GM21423 (cell line): ENCODE measurements around the gene INTS6.
"Not testable (repeated sequence)": the region's sequence is repeated elsewhere in the genome, so short reads cannot be mapped to it uniquely, and the experiment has no call there.

Source experiments
- ATAC-seq: cut with Tn5 transposase; IDR thresholded peaks from one replicate; pipeline ENCODE4 v1.9.1; 2021; ENCODE audit warnings: mild to moderate bottlenecking, moderate library complexity; ENCODE audit not compliant: unreplicated experiment

INTS6 gene

GRCh38 chr13:51415339-51415738 is 37.5 kb downstream of the INTS6 start:
- not testable (repeated sequence) for ATAC-seq

DNA sequence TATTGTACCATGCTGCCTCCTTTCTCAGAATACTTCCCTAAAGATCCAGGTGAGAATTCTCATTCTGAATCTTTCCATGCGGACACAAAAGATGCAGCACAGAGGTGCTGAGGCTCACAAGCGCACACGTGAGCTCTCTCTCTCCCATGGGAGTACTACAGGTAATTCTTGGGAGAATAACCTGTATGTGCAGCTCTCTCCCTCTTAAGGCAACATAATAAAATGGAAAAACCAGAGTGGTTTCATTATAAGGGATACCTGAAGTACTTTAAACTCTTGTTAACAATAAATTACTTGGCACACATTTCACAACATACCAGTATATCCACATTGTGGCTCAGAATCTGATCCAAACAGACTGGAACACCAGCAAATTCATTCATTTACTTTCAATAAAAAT is 40.4 kb downstream of the INTS6 start:
- ATAC-seq, result no peak

DNA sequence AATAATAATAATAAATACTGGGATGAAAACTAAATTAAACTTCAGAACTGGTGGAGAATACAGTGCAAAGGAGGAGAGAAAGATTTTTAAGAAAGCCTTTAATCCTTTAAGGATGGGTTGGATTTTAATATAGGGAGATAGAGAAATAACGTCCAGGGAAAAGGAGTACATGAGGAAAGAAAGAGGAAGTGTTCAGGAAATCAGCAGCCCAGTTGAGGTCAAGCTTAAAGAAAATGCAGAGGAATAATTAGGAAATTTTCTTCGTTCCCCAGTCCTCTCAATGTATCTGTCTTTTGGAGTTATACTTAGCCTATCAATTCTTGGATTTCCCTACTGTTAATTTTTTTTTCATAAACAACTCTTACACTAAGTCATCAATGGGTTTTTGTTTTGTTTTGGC is 47.7 kb downstream of the INTS6 start:
- no peak for ATAC-seq

GRCh38 chr13:51397262-51397941 is 55.4 kb downstream of the INTS6 start:
- ATAC-seq, result no peak

GRCh38 chr13:51396352-51396751 is 56.5 kb downstream of the INTS6 start:
- ATAC-seq, result peak; percentile 66

DNA sequence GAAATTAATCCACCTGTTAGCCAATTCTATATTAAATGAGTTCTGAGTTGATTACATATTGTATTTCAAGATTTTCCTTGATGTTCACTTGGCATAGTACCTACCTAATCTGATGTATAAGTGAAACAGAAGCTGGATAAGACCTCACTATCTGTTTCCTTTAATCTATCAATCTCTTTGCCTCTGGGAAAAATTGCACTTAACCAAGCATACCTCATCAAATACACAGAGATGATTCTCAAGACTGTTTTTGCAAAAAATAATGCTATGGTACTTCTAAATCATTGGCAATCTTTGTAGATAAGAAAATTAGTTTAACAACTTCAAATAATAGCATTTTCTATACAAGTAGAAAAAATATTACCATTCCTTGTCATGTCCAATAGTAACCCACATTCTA is 58.1 kb downstream of the INTS6 start:
- no peak for ATAC-seq

GRCh38 chr13:51385114-51385513 is 67.7 kb downstream of the INTS6 start:
- ATAC-seq, result no peak

- ATAC-seq, result no peak
Measured at GRCh38 chr13:51380269-51380668, 72.6 kb downstream of the INTS6 start.

DNA sequence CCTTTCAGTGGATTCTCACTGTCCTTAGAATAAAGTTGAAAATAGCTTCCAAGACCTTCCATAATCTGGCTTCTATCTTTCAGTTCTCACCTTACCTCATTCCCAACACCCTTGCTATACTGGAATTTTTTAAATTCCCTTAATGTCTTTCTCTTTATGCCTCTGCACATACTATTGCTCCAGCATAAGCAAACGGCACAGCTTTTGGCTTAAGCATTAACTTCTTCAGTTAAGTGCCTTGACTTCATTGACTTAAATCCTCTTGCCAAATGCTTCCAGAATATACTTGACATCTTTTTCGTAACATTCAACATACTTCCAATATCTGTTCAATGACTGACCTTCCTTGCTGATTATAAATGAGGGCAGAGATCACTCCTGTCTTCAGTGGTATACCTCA is 79.4 kb downstream of the INTS6 start:
- no peak for ATAC-seq

- ATAC-seq, result no peak
Measured at GRCh38 chr13:51371768-51372399, 81.0 kb downstream of the INTS6 start.

GRCh38 chr13:51370811-51371210 is 82.0 kb downstream of the INTS6 start:
- ATAC-seq, result no peak

- ATAC-seq, result no peak
Measured at GRCh38 chr13:51370116-51370515, 82.7 kb downstream of the INTS6 start.

- no peak for ATAC-seq
Measured at GRCh38 chr13:51364404-51365008, 88.3 kb downstream of the INTS6 start.

DNA sequence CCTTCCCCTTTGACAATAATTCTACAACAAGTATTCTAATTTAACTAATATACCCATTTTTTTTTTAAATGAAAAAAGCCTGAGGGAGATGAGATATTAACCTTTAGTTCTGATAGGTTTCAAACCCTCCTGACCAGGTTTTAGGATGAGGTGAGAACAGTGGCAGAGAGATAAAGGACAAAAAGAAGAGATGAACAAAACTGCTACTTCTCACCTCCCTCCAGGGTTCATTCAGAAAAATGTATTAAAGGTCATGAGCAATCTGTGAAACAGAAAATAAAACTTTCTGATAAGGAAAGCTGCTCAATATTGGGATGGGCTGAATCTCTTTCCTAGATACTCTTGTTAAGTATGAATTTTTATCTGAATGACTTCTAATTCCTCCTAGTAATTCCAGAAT is 89.2 kb downstream of the INTS6 start:
- ATAC-seq, result no peak

DNA sequence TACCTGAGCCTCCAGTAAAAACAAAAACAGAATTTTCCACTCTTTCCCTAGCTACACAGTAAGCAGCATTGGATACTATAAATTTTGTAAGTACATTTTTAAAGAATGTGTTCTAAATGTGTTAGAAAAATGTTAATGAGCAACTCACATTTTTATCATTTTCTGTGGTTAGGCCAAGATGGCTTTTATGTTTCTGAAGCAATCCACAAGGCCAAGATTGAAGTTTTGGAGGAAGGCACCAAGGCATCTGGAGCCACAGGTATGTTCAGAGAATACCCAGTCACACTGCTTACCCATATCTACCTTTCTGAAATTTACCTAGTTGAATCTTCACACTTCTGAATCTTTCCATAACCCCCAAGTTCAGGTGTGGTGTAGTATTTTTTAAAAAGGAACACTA is 91.7 kb downstream of the INTS6 start:
- ATAC-seq, result no peak

DNA sequence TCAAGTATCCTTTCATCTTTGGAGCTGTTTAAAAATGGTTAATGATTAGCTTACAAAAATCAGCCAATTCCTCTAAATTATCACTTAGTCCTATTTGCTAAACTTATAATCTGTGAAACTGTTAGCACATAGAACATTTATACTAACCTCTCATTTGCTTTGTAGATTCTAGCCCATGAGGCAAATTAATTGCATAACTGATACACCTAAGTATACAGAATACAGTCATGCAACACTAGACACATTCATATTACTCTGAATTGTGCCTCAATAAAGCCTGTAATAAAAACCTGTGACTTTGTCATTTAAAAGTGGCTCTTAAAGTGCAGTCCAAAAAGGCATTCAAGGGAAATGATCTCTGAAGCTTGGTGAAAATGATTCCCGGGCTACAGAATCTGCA is 92.3 kb downstream of the INTS6 start:
- no peak for ATAC-seq

DNA sequence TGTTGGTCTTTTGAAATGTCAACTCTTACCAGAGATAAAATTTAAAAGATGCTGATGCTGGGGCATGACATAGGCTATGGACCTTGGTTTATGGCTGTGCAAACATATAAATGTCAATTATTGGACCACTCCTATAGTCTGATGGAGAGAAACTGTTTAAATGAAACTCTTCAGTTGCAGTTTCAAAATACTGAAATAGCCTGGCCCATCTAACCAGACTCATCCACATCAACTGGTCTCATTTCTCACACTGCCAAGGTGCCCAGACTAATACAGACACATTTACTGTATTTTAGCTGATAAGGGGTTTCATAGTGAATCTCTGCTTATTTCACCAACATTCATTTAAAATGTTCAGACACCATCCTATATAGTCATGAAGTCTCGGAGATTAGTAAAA is 93.5 kb downstream of the INTS6 start:
- no peak for ATAC-seq

DNA sequence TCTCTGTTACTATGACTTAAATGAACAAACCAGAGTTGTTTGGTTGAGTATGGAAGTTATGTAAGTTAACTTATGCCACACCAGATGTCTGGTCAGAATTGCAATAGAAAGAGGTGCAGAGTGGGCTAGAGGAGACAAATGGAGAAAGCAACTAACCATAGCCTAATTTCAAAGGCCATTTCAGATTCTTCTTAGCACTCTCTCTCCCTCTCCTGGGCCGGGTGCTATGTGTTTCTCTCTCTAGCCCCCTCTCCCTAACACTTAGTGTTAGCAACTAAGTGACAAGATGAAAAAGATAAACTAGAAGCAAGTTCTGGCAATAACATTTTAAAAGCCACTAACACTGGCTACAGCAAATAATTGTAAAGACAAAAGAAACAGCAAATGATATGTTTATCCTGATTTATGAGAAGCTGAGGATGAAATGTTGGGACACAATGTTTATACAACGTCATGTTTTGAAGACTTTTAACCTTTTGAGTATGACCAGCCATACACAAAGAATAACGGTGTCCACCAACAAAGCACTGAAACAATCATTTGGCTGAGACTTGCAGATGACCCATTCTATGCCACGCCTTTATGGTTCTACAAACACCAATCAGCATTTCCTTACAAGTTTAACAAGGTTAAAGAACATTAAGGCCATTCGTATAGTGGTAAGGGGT is 94.8 kb downstream of the INTS6 start:
- ATAC-seq, result no peak

DNA sequence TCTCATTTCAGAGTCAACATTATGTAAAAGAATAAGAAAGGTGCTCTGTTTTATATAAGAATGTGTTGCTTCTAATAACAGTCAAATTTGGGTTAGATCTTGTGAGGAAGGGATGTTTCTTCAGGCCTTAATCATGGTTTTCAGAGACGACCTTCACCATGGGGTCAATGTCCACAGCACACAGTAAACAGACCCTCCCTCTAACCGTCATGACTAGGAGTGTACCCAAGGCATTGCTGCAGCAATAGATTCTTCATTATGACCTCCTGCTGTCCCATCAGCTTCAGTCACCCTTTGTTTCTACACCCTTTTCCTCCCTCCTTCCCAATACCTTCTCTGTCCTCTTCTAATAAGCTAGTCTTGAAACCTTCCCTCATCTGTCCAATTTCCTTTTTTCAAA is 97.6 kb downstream of the INTS6 start:
- no peak for ATAC-seq

- ATAC-seq, result no peak
Measured at GRCh38 chr13:51349016-51349415, 103.8 kb downstream of the INTS6 start.

DNA sequence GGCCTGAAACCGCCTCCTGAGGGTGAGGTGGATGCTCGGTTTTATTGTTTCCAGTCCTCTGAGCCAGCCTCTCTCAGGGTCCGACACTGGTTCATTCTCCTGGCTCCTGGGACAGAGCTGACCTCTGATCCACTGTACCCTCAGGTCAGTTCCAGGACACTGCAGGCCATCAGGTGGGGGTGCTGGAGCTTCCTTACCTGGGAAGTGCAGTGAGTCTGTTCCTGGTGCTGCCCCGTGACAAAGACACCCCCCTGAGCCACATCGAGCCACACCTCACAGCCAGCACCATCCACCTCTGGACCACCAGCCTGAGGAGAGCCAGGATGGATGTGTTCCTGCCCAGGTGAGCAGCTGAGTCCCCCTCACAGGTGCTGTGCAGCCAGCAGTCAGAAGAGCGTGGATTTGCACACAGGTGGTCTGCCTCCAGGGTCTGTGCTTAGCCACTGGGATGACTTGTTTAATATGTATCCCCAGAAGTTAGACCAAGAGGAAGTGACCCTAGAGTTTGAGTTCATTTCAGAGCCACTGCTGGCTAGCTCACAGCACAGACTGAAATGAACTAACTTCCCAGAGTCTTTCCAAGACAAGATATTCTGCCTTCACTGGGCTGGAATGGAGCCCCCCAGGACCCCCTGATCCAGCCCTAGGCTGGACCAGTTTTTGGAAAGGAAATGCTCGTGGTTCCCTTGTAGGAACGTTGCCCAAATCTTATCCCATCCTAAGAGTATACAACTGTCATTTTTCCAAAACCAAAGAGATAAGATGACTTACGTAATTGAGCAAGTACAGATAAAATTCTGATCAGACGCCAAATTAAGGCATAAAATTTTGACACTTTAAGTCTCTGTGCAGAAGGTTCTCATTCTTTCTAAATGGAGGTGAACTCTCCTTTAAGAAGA is 104.5 kb downstream of the INTS6 start:
- no peak for ATAC-seq
